ENCODE results near the gene CRIM1. TPM values are rescaled to one million over a fixed set of nuclear protein-coding genes. Genes with fewer than 3 reads are reported as not detected.

The CRIM1 gene
- polyA plus RNA-seq, 1 donor: 90.0 TPM

- DNase-seq: no peak
These were observed 41.4 kb downstream of the CRIM1 start for GRCh38 chr2:36396878-36397539.

- DNase-seq: no peak
These were observed 42.3 kb downstream of the CRIM1 start for GRCh38 chr2:36397728-36398413.

- DNase-seq: no peak
These were observed 43.5 kb downstream of the CRIM1 start for GRCh38 chr2:36399050-36399449.

GRCh38 chr2:36403675-36404230 lies 48.2 kb downstream of the CRIM1 start:
- DNase-seq: no peak

- DNase-seq: no peak
These were observed 48.7 kb downstream of the CRIM1 start for GRCh38 chr2:36404318-36404717.

GRCh38 chr2:36404754-36405153 lies 49.2 kb downstream of the CRIM1 start:
- DNase-seq: no peak

- DNase-seq: no peak
These were observed 49.6 kb downstream of the CRIM1 start for GRCh38 chr2:36405183-36405582.

GRCh38 chr2:36406296-36406695 lies 50.7 kb downstream of the CRIM1 start:
- no peak for DNase-seq

- no peak for DNase-seq
These were observed 51.8 kb downstream of the CRIM1 start for GRCh38 chr2:36407413-36407812.

GRCh38 chr2:36408198-36408703 lies 52.7 kb downstream of the CRIM1 start:
- DNase-seq: no peak

- DNase-seq: no peak
These were observed 53.8 kb downstream of the CRIM1 start for GRCh38 chr2:36409335-36409734.

GRCh38 chr2:36409935-36410334 lies 54.4 kb downstream of the CRIM1 start:
- no peak for DNase-seq

GRCh38 chr2:36410681-36411080 lies 55.1 kb downstream of the CRIM1 start:
- no peak for DNase-seq

- DNase-seq: no peak
These were observed 56.4 kb downstream of the CRIM1 start for GRCh38 chr2:36411962-36412444.

- DNase-seq: no peak
These were observed 57.6 kb downstream of the CRIM1 start for GRCh38 chr2:36413218-36413617.

- no peak for DNase-seq
These were observed 58.7 kb downstream of the CRIM1 start for GRCh38 chr2:36414307-36414706.

- DNase-seq: no peak
These were observed 59.9 kb downstream of the CRIM1 start for GRCh38 chr2:36415381-36416022.

GRCh38 chr2:36416370-36417165 lies 61.0 kb downstream of the CRIM1 start:
- no peak for DNase-seq

- no peak for DNase-seq
These were observed 65.1 kb downstream of the CRIM1 start for GRCh38 chr2:36420569-36421181.

GRCh38 chr2:36421379-36421778 lies 65.8 kb downstream of the CRIM1 start:
- no peak for DNase-seq

GRCh38 chr2:36423172-36423571 lies 67.6 kb downstream of the CRIM1 start:
- DNase-seq: no peak
